ENCODE data around the gene DNASE1.

DNA sequence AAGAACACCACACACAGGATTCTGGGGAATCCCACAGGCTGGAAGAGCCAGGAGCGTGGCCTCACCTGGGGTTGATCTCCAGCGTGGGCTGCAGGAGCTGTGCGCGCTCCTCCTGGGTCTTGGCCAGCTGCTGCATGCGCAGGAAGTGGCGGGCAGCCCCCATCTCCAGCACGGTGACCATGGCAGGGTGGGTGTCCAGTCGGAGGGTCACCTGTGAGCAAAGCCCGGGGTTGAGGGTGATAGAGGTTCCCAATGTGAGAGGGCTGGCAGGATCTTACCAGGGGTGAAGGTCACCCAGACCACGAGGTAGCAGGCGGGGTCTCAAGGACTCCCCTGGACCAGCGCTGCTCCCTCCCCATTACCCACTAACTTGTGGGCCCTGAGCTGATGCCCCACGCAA, 7.4 kb downstream of the DNASE1 start:
- TF ChIP-seq, protein P1, sequence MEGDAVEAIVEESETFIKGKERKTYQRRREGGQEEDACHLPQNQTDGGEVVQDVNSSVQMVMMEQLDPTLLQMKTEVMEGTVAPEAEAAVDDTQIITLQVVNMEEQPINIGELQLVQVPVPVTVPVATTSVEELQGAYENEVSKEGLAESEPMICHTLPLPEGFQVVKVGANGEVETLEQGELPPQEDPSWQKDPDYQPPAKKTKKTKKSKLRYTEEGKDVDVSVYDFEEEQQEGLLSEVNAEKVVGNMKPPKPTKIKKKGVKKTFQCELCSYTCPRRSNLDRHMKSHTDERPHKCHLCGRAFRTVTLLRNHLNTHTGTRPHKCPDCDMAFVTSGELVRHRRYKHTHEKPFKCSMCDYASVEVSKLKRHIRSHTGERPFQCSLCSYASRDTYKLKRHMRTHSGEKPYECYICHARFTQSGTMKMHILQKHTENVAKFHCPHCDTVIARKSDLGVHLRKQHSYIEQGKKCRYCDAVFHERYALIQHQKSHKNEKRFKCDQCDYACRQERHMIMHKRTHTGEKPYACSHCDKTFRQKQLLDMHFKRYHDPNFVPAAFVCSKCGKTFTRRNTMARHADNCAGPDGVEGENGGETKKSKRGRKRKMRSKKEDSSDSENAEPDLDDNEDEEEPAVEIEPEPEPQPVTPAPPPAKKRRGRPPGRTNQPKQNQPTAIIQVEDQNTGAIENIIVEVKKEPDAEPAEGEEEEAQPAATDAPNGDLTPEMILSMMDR (IDR thresholded peaks at IDR 0.05; ENCODE audit: low read depth, low read length) = no peak
- TF ChIP-seq EZH2phosphoT487 (IDR thresholded peaks at IDR 0.05; ENCODE audit: low read depth) = no peak
